ENCODE results near the gene CAPN5. TPM values are rescaled to one million over a fixed set of nuclear protein-coding genes. Genes with fewer than 3 reads are reported as not detected.

Gene CAPN5
- total and polyA plus RNA-seq, 10 of the 15 experiments (the other 5 are each of a cell fraction or from before 2014, with no cell fraction given), result 0.02 to 0.33 (median 0.07) TPM; not detected in 3

GRCh38 chr11:77158041-77158695 is 91.4 kb downstream of the CAPN5 start (continued):
- TF ChIP-seq ZNF207 (IDR thresholded peaks at IDR 0.05; ENCODE audit: borderline replicate concordance), result no peak
- TF ChIP-seq NFIC (IDR thresholded peaks at IDR 0.05; ENCODE audit: low read depth, low read length), result no peak
- TF ChIP-seq NBN (IDR thresholded peaks at IDR 0.05), result no peak
- TF ChIP-seq POLR2A (IDR thresholded peaks at IDR 0.05; ENCODE audit: low read depth, low read length), result no peak
- TF ChIP-seq RCOR1 (conservative IDR thresholded peaks at IDR 0.05; ENCODE audit: low read depth, low read length), result no peak
- no peak for TF ChIP-seq SREBF1 (IDR thresholded peaks at IDR 0.05; ENCODE audit: low read length)
- TF ChIP-seq SMARCA5 (IDR thresholded peaks at IDR 0.05), result no peak
- TF ChIP-seq BCL3 (IDR thresholded peaks at IDR 0.05; ENCODE audit: borderline replicate concordance, insufficient read depth, low read depth, low read length, poor library complexity, severe bottlenecking), result no peak
- no peak for TF ChIP-seq BCLAF1 (IDR thresholded peaks at IDR 0.05)
- TF ChIP-seq RELB (IDR thresholded peaks at IDR 0.05; ENCODE audit: low read depth), result no peak
- no peak for TF ChIP-seq MAX (IDR thresholded peaks at IDR 0.05; ENCODE audit: low read depth, low read length)
